Naive thymus-derived CD4-positive, alpha-beta T cell (primary cell): ENCODE results near the gene CLRN3. TPM values are rescaled to one million over a fixed set of nuclear protein-coding genes. Genes with fewer than 3 reads are reported as not detected.
A peak's percentile ranks its signal among the peaks of the same experiment; 100 is the strongest.

Experiments
- ATAC-seq: fragments of 150-1000 bp; cut with Tn5 transposase; 2 replicates; pipeline ENCODE4 v1.10.0; 2021; ENCODE audit warnings: mild to moderate bottlenecking, moderate library complexity
- CTCF ChIA-PET: fragments of 350-600 bp; sonication (Branson Sonifier 250); formaldehyde crosslinking; loops from one replicate; lab custom pipeline; 2021; ENCODE audit warnings: antibody characterized with exemption; lab: Charles Lee
- POLR2A ChIA-PET: fragments of 350-600 bp; sonication (Branson Sonifier 250); formaldehyde crosslinking; loops from one replicate; lab custom pipeline; 2021; ENCODE audit warnings: antibody characterized with exemption, inconsistent platforms; lab: Charles Lee
- DNase-seq, 9 donors: peaks; one replicate each; pipeline versions ENCODE4 v3.0.0 to v3.0.0-alpha.2; 2020 to 2022; ENCODE audit warnings: mixed read lengths in 1 of 9
- H3K27ac ChIP-seq: one replicate; pipeline ENCODE4 v1.7.0; 2013; ENCODE audit warnings: mild to moderate bottlenecking, low read depth, low read length, moderate library complexity
- H3K27me3 ChIP-seq, 2 donors: one replicate each; pipeline ENCODE4 v1.7.0; 2013; ENCODE audit warnings: low read length in 2 of 2, mild to moderate bottlenecking in 2 of 2, moderate library complexity in 2 of 2; ENCODE audit not compliant: control insufficient read depth in 2 of 2, insufficient read depth in 2 of 2
- H3K36me3 ChIP-seq, 3 experiments: 1 replicate in 2 of 3; 2 replicates in 1 of 3; pipeline ENCODE4 v1.7.0; 2013; ENCODE audit warnings: low read length in 3 of 3, mild to moderate bottlenecking in 3 of 3, moderate library complexity in 1 of 3; ENCODE audit not compliant: insufficient read depth in 3 of 3, control insufficient read depth in 2 of 3
- H3K4me1 ChIP-seq, 2 donors: one replicate each; pipeline ENCODE4 v1.7.0; 2013; ENCODE audit warnings: low read length in 2 of 2, mild to moderate bottlenecking in 2 of 2, moderate library complexity in 1 of 2; ENCODE audit not compliant: control insufficient read depth in 2 of 2, insufficient read depth in 2 of 2
- H3K4me3 ChIP-seq: 2 replicates; pipeline ENCODE4 v1.7.0; 2013; ENCODE audit warnings: mild to moderate bottlenecking, low read length
- H3K9me3 ChIP-seq, 3 experiments: 1 replicate in 2 of 3; 2 replicates in 1 of 3; pipeline ENCODE4 v1.7.0; 2013; ENCODE audit warnings: low read length in 3 of 3; ENCODE audit not compliant: control insufficient read depth in 2 of 3
- H3K27ac Mint-ChIP-seq, 9 donors: one replicate each; pipeline ENCODE4 v1.8.0; 2020 to 2022; ENCODE audit warnings: mixed read lengths in 9 of 9, mild to moderate bottlenecking in 8 of 9, moderate library complexity in 5 of 9, inconsistent platforms in 2 of 9
- H3K27me3 Mint-ChIP-seq, 5 donors: one replicate each; pipeline ENCODE4 v1.8.0; 2021 to 2022; ENCODE audit warnings: mixed read lengths in 5 of 5, mild to moderate bottlenecking in 1 of 5
- H3K36me3 Mint-ChIP-seq, 5 donors: one replicate each; pipeline ENCODE4 v1.8.0; 2020 to 2022; ENCODE audit warnings: mixed read lengths in 5 of 5, mild to moderate bottlenecking in 3 of 5, inconsistent platforms in 1 of 5
- H3K4me1 Mint-ChIP-seq, 7 donors: one replicate each; pipeline ENCODE4 v1.8.0; 2020 to 2022; ENCODE audit warnings: mixed read lengths in 7 of 7, mild to moderate bottlenecking in 3 of 7, inconsistent platforms in 1 of 7
- H3K4me3 Mint-ChIP-seq, 10 donors: one replicate each; pipeline ENCODE4 v1.8.0; 2020 to 2022; ENCODE audit warnings: mild to moderate bottlenecking in 10 of 10, mixed read lengths in 10 of 10, moderate library complexity in 6 of 10, inconsistent platforms in 2 of 10
- H3K9me3 Mint-ChIP-seq, 11 donors: one replicate each; pipeline ENCODE4 v1.8.0; 2020 to 2022; ENCODE audit warnings: mixed read lengths in 11 of 11, mild to moderate bottlenecking in 4 of 11, inconsistent platforms in 1 of 11, moderate library complexity in 1 of 11
- intact Hi-C, 2 donors: fragments of 100-400 bp; cut with micrococcal nuclease; formaldehyde crosslinking; loops; one replicate each; pipeline ENCODE4 v1.15.1; 2023
- polyA plus RNA-seq, 2 donors: library from polyadenylated mRNA; unstranded; fragments of 300-500 nt; fragmentation: Illumina TruSeq; gene quantifications; one replicate each; pipeline ENCODE4 v1.2.3, GENCODE V29; 2021
- total RNA-seq, 6 experiments: library from RNA in 5 of 6; stranded (reverse) in 5 of 6; gene quantifications; 1 replicate in 5 of 6; 2 replicates in 1 of 6; pipeline ENCODE4 v1.2.3 and lab custom pipeline; 2021 to 2026

CLRN3 gene
- total and polyA plus RNA-seq, 7 experiments from 2014 or later: not detected

DNA sequence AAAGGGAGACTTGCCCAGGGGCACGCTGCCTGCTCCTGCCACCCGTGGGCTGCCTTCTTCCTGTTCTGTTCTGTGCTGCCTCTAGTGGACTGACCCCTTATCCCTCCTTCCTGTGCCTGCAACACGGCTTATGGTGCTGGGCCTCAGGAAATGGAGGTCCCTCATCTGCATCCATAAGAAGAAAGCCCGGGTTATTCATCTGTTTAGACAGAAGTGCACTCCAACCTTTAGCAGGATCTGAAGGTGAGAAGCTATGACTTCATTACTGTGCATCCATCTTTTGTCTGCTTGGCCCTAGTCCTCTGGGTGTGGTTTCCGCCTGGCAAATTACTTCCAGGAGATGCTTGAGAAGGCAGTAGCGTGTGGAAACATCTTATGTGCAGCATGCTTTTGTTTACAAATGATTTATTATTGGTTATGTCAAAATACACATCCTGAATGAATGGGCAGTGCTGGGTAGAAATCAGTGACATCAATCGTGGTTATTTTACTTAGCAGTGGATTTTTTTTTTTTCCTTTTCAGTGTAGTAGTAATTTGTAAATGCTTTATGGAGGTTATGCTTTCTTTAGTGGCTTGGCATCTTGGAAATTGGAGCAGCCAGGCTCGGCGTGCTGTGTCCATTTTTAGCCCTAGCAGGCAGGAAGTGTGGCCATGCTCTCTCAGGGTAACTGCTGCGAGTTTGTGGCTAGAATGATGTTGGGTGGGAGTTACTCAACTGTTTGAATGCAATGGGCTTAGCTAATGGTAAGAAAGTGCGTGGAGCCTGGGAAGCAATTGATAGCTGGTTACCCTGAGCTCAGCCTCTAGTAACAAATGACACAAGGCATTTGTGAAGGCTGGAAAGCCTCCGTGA, 26.9 kb upstream of the CLRN3 start:
- no peak for DNase-seq
- Histone ChIP-seq H3K9me3 (no peaks in the 10 kb centered on the region), H3K27ac (no peak overlapping the region), H3K4me3 (no peak overlapping the region), H3K4me1 (no peaks in the 10 kb centered on the region), H3K27me3 (no peaks in the 10 kb centered on the region), H3K36me3 (no peaks in the 10 kb centered on the region)
- intact Hi-C loops: no loop called here
- no peaks in the 10 kb centered on the region for H3K27me3 Mint-ChIP-seq
- no peak overlapping the region for H3K4me3 Mint-ChIP-seq
- ATAC-seq: peak; percentile 36
- ChIA-PET POLR2A (no interaction called here), CTCF (interaction anchor here (0.6 kb wide), 1 partner anchor 144 kb away, joined by 3 read pairs; no protein-coding TSS in a partner anchor)
- H3K36me3 Mint-ChIP-seq: peaks cover 0 to 2% (median 0%) of the 10 kb centered on the region in 5 donors
- peaks cover 0 to 10% (median 0%) of the 10 kb centered on the region in 7 donors for H3K4me1 Mint-ChIP-seq
- H3K27ac Mint-ChIP-seq: no peak overlapping the region
- H3K9me3 Mint-ChIP-seq: peaks cover 0 to 4% (median 0%) of the 10 kb centered on the region in 11 donors

- Mint-ChIP-seq H3K27ac (no peak overlapping the region), H3K4me3 (no peak overlapping the region), H3K4me1 (peaks cover 0 to 10% (median 0%) of the 10 kb centered on the region in 7 donors), H3K36me3 (peaks cover 0 to 2% (median 0%) of the 10 kb centered on the region in 5 donors), H3K9me3 (peaks cover 0 to 4% (median 0%) of the 10 kb centered on the region in 11 donors), H3K27me3 (no peaks in the 10 kb centered on the region)
- Histone ChIP-seq H3K4me1 (no peaks in the 10 kb centered on the region), H3K27ac (no peak overlapping the region), H3K36me3 (no peaks in the 10 kb centered on the region), H3K4me3 (no peak overlapping the region), H3K9me3 (no peaks in the 10 kb centered on the region), H3K27me3 (no peaks in the 10 kb centered on the region)
- POLR2A ChIA-PET: no interaction called here
- peak; percentile 34 for ATAC-seq
- CTCF ChIA-PET: interaction anchor here (0.5 to 0.6 kb wide), 2 partner anchors 8 to 146 kb away, joined by 3 to 5 read pairs; no protein-coding TSS in a partner anchor
- intact Hi-C loops: no loop called here
- DNase-seq: no peak
Measured at GRCh38 chr10:127918572-127918971, 25.8 kb upstream of the CLRN3 start.

DNA sequence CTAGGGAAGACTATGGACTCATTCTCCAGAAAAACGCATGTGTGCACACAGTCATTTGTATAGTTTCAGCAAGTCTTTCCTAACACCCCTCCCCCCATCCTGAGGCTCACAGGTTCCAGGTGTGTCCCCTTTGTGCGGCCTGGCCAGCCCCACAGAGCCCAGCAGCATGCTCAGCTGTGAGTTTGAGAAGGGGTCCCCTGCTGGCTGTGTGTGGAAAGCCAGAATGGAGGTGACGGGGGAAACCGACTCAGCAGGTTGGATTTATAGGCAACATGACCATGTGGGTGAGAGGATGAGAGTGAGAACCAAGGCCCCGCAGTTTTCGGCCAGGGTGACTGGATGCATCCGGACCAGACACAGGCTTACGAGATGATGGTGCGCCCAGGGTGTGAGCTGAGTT, 24.1 kb upstream of the CLRN3 start:
- POLR2A ChIA-PET: no interaction called here
- intact Hi-C loops: no loop called here
- no peak for ATAC-seq
- H3K4me3 Mint-ChIP-seq: no peak overlapping the region
- peaks cover 0 to 10% (median 0%) of the 10 kb centered on the region in 7 donors for H3K4me1 Mint-ChIP-seq
- H3K36me3 ChIP-seq: no peaks in the 10 kb centered on the region
- H3K36me3 Mint-ChIP-seq: peaks cover 0 to 2% (median 0%) of the 10 kb centered on the region in 5 donors
- H3K27me3 ChIP-seq: no peaks in the 10 kb centered on the region
- no peak overlapping the region for H3K27ac Mint-ChIP-seq
- no peaks in the 10 kb centered on the region for H3K27me3 Mint-ChIP-seq
- CTCF ChIA-PET: no interaction called here
- no peaks in the 10 kb centered on the region for H3K4me1 ChIP-seq
- no peak overlapping the region for H3K27ac ChIP-seq
- H3K9me3 ChIP-seq: no peaks in the 10 kb centered on the region
- peaks cover 0 to 4% (median 0%) of the 10 kb centered on the region in 11 donors for H3K9me3 Mint-ChIP-seq
- DNase-seq: no peak
- no peak overlapping the region for H3K4me3 ChIP-seq

DNA sequence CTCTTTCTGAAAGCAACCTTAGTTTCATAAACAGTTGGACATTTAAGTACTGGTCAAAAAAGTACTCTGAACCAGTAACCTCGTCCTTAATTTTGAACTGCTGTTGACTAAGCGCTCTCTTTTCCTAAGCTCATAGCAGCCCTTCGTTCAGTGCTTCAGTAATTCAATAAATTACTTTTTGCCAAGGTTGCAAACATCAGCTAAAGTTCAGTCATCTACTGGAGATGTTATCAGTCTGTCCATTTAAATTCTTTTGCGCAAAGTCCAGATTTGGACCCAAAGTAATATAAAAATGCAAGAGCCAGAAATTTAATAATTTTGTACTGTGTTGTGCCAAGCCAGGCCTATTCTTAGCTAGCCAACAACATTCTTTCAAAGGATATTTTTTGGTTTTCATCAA, 22.6 kb upstream of the CLRN3 start:
- DNase-seq: no peak
- Mint-ChIP-seq H3K4me1 (peaks cover 0 to 10% (median 0%) of the 10 kb centered on the region in 7 donors), H3K9me3 (peaks cover 0 to 4% (median 0%) of the 10 kb centered on the region in 11 donors), H3K4me3 (no peak overlapping the region), H3K36me3 (peaks cover 0 to 2% (median 0%) of the 10 kb centered on the region in 5 donors), H3K27me3 (peaks cover 0 to 1% (median 0%) of the 10 kb centered on the region in 5 donors), H3K27ac (no peak overlapping the region)
- Histone ChIP-seq H3K36me3 (no peaks in the 10 kb centered on the region), H3K4me1 (no peaks in the 10 kb centered on the region), H3K9me3 (no peaks in the 10 kb centered on the region), H3K27ac (no peak overlapping the region), H3K27me3 (no peaks in the 10 kb centered on the region), H3K4me3 (no peak overlapping the region)
- ChIA-PET POLR2A (no interaction called here), CTCF (no interaction called here)
- intact Hi-C loops: no loop called here
- no peak for ATAC-seq

GRCh38 chr10:127913368-127913759, 20.6 kb upstream of the CLRN3 start:
- Histone ChIP-seq H3K4me3 (no peak overlapping the region), H3K27ac (no peak overlapping the region), H3K9me3 (no peaks in the 10 kb centered on the region), H3K36me3 (no peaks in the 10 kb centered on the region), H3K27me3 (no peaks in the 10 kb centered on the region), H3K4me1 (no peaks in the 10 kb centered on the region)
- Mint-ChIP-seq H3K4me3 (no peak overlapping the region), H3K27me3 (peaks cover 4 to 17% (median 7%) of the 10 kb centered on the region in 5 donors), H3K4me1 (peaks cover 0 to 2% (median 0%) of the 10 kb centered on the region in 7 donors), H3K27ac (no peak overlapping the region), H3K9me3 (peaks cover 0 to 4% (median 0%) of the 10 kb centered on the region in 11 donors), H3K36me3 (peaks cover 0 to 2% (median 0%) of the 10 kb centered on the region in 5 donors)
- CTCF ChIA-PET: interaction anchor here (1.0 kb wide), 1 partner anchor 156 kb away, joined by 3 read pairs; no protein-coding TSS in a partner anchor
- DNase-seq (no peak), ATAC-seq (no peak)
- POLR2A ChIA-PET: no interaction called here
- intact Hi-C loops: no loop called here

DNA sequence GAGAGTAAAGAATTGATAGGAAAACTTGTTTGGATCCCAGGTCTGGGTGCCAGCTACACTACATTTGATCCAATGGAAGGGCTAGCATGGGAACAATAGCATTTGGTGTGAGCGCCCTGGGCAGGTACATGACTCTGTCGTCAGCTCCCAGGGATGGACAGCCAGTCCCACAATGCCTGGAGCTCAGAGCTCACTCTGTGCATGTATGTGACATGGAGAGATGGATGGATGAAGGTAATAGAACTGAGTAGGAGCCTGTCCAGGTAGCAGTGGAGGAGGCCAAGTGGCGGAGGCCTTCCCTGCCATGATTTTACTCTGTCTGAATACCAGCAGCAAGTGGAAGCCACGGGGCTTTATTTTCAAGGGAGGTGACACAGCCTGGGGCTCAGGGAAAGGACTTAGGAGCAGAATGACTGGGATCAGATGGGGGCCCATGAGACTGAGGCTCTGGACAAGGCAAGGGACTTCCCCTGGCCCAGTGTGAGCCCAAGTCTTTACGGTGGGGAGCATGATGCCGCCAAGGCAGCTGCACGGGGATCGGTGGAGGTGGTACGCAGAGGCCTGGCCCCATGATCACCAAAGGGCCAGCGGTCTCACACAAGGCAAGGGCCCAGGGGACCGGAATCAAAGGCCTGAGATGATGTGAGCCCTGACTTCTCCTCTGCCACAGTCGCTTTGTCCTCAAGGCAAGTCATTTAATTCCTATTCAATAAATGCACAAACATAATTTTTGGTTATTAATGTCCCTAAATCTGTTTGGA, 20.0 kb upstream of the CLRN3 start:
- intact Hi-C loops: no loop called here
- H3K4me1 ChIP-seq: no peaks in the 10 kb centered on the region
- DNase-seq (no peak), ATAC-seq (no peak)
- H3K36me3 Mint-ChIP-seq: peaks cover 0 to 2% (median 0%) of the 10 kb centered on the region in 5 donors
- no peak overlapping the region for H3K4me3 Mint-ChIP-seq
- peaks cover 7 to 22% (median 12%) of the 10 kb centered on the region in 5 donors for H3K27me3 Mint-ChIP-seq
- no peak overlapping the region for H3K27ac ChIP-seq
- no peaks in the 10 kb centered on the region for H3K36me3 ChIP-seq
- POLR2A ChIA-PET: no interaction called here
- CTCF ChIA-PET: interaction anchor here (1.0 kb wide), 1 partner anchor 156 kb away, joined by 3 read pairs; no protein-coding TSS in a partner anchor
- peaks cover 0 to 4% (median 0%) of the 10 kb centered on the region in 11 donors for H3K9me3 Mint-ChIP-seq
- H3K4me1 Mint-ChIP-seq: peaks cover 0 to 2% (median 0%) of the 10 kb centered on the region in 7 donors
- H3K9me3 ChIP-seq: no peaks in the 10 kb centered on the region
- no peak overlapping the region for H3K27ac Mint-ChIP-seq
- no peak overlapping the region for H3K4me3 ChIP-seq
- no peaks in the 10 kb centered on the region for H3K27me3 ChIP-seq
